Kidney capillary endothelial cell (primary cell): ENCODE measurements around the gene ULBP1.
"Not testable (repeated sequence)": the region's sequence is repeated elsewhere in the genome, so short reads cannot be mapped to it uniquely, and the experiment has no call there.

Experiments
- DNase-seq: peaks from one replicate; pipeline ENCODE4 v3.0.0-alpha.2; 2018; ENCODE audit warnings: low spot score

The ULBP1 gene

GRCh38 chr6:149953390-149953789 is 10.4 kb upstream of the ULBP1 start:
- DNase-seq, result not testable (repeated sequence)

- DNase-seq, result not testable (repeated sequence)
Measured at GRCh38 chr6:149953934-149954327, 9.8 kb upstream of the ULBP1 start.

GRCh38 chr6:149954328-149954983 is 9.3 kb upstream of the ULBP1 start:
- not testable (repeated sequence) for DNase-seq

GRCh38 chr6:149954984-149955653 is 8.6 kb upstream of the ULBP1 start:
- not testable (repeated sequence) for DNase-seq

- not testable (repeated sequence) for DNase-seq
Measured at GRCh38 chr6:149955654-149956317, 8.0 kb upstream of the ULBP1 start.

GRCh38 chr6:149958124-149958523 is 5.6 kb upstream of the ULBP1 start:
- DNase-seq, result peak; percentile 45

GRCh38 chr6:149959806-149960205 is 3.9 kb upstream of the ULBP1 start:
- not testable (repeated sequence) for DNase-seq

- DNase-seq, result no peak
Measured at GRCh38 chr6:149960488-149960887, 3.3 kb upstream of the ULBP1 start.

- DNase-seq, result peak; percentile 35
Measured at GRCh38 chr6:149961728-149962425, 1.9 kb upstream of the ULBP1 start.

- no peak for DNase-seq
Measured at GRCh38 chr6:149962461-149963211, 1.1 kb upstream of the ULBP1 start.

- peak; percentile 37 for DNase-seq
Measured at GRCh38 chr6:149963212-149963461, 606 bp upstream of the ULBP1 start.

- DNase-seq, result peak; percentile 15
Measured at GRCh38 chr6:149964308-149965193, 808 bp downstream of the ULBP1 start.

GRCh38 chr6:149965194-149966020 is 1.7 kb downstream of the ULBP1 start:
- no peak for DNase-seq

- DNase-seq, result not testable (repeated sequence)
Measured at GRCh38 chr6:149966319-149966718, 2.6 kb downstream of the ULBP1 start.

GRCh38 chr6:149967591-149967990 is 3.8 kb downstream of the ULBP1 start:
- no peak for DNase-seq

GRCh38 chr6:149967999-149968398 is 4.3 kb downstream of the ULBP1 start:
- not testable (repeated sequence) for DNase-seq

- not testable (repeated sequence) for DNase-seq
Measured at GRCh38 chr6:149968909-149969308, 5.2 kb downstream of the ULBP1 start.

GRCh38 chr6:149969635-149970034 is 5.9 kb downstream of the ULBP1 start:
- DNase-seq, result no peak

- not testable (repeated sequence) for DNase-seq
Measured at GRCh38 chr6:149974394-149974793, 10.7 kb downstream of the ULBP1 start.

- DNase-seq, result no peak
Measured at GRCh38 chr6:149974825-149975224, 11.1 kb downstream of the ULBP1 start.
